Lower leg skin (tissue), 3 donors: ENCODE results near the gene PSMA4.

Source experiments
- CTCF ChIP-seq, 3 donors: fragments of 450-650 bp; IDR thresholded peaks; one replicate each; pipeline ENCODE4 v1.5.1; 2016; ENCODE audit warnings: antibody characterized with exemption in 3 of 3, mild to moderate bottlenecking in 3 of 3, moderate library complexity in 2 of 3
- POLR2A ChIP-seq, 2 donors: fragments of 450-650 bp; IDR thresholded peaks; one replicate each; pipeline ENCODE4 v1.6.1; 2016 to 2017; ENCODE audit warnings: antibody characterized with exemption in 2 of 2, mild to moderate bottlenecking in 1 of 2, moderate library complexity in 1 of 2

- no peak for TF ChIP-seq CTCF (IDR thresholded peaks at IDR 0.05)
- TF ChIP-seq POLR2A (IDR thresholded peaks at IDR 0.05), result no peak
Measured at GRCh38 chr15:78599189-78599588, 58.9 kb downstream of the PSMA4 start.
